HepG2 (cell line): ENCODE data around the gene SEC16A. TPM values are rescaled to one million over a fixed set of nuclear protein-coding genes. Genes with fewer than 3 reads are reported as not detected.

ENCODE experiments used
- ATAC-seq: fragments of 200-7000 bp; cut with Tn5 transposase; 3 replicates; pipeline ENCODE4 v1.9.1; 2020; ENCODE audit warnings: mild to moderate bottlenecking, moderate library complexity
- BruUV-seq: library from RNA; stranded (reverse); fragments of 400-500 nt; replicated peaks from 2 replicates; lab custom pipeline; 2021; lab: Mats Ljungman, UMichigan
- CTCF ChIA-PET: fragments of 300-600 bp; formaldehyde crosslinking; extraction: SDS; loops from one replicate; lab custom pipeline; 2021; ENCODE audit warnings: low total read pairs, inconsistent platforms, low intra/inter-chr PET ratio; lab: Yijun Ruan, JAX
- POLR2A ChIA-PET: fragments of 350-600 bp; sonication (Branson Sonifier 250); formaldehyde crosslinking; loops from one replicate; lab custom pipeline; 2020; ENCODE audit warnings: antibody characterized with exemption, inconsistent platforms; lab: Yijun Ruan, JAX
- DNase-seq: peaks from one replicate; pipeline ENCODE4 v3.0.0-alpha.2; 2015; ENCODE audit warnings: low spot score
- FAIRE-seq: peaks from 3 replicates; lab custom pipeline; 2011; peaks lifted over from hg19 to GRCh38; lab: Jason Lieb, UNC
- H2AFZ ChIP-seq: one replicate; pipeline ENCODE4 v1.6.1; 2011; ENCODE audit warnings: low read length, inconsistent platforms
- H3K27ac ChIP-seq: fragments of 300-600 bp; 3 replicates; pipeline ENCODE4 v1.8.0; 2011; ENCODE audit warnings: mixed run types, mild to moderate bottlenecking, mixed read lengths, low read length, inconsistent platforms; ENCODE audit not compliant: insufficient read depth; ENCODE audit errors: extremely low read length
- H3K27me3 ChIP-seq, 2 experiments: fragments of 200-600 bp in 1 of 2; 2 replicates in 1 of 2; 3 replicates in 1 of 2; pipeline versions ENCODE4 v1.6.0 to v1.8.0; 2011; ENCODE audit warnings: low read length in 2 of 2, mild to moderate bottlenecking in 2 of 2, moderate library complexity in 2 of 2, inconsistent platforms in 1 of 2; ENCODE audit not compliant: insufficient read depth in 2 of 2, control insufficient read depth in 1 of 2
- H3K36me3 ChIP-seq, 2 experiments: fragments of 200-600 bp in 1 of 2; replicated peaks in 1 of 2; 2 replicates in 1 of 2; 3 replicates in 1 of 2; pipeline versions ENCODE4 v1.5.1 to v1.8.0; 2011; ENCODE audit warnings: low read length in 2 of 2, inconsistent platforms in 1 of 2; ENCODE audit not compliant: insufficient read depth in 2 of 2, control insufficient read depth in 1 of 2
- H3K4me1 ChIP-seq: 2 replicates; pipeline ENCODE4 v1.5.1; 2012; ENCODE audit warnings: low read length, inconsistent platforms; ENCODE audit not compliant: insufficient read depth
- H3K4me2 ChIP-seq: 2 replicates; pipeline ENCODE4 v1.6.0; 2011; ENCODE audit warnings: low read depth, low read length, inconsistent platforms
- H3K4me3 ChIP-seq, 3 experiments: fragments of 200-600 bp in 1 of 3; sonication (generic), shearing (Covaris generic) in 1 of 3; replicated peaks in 1 of 3; 2 replicates each; pipeline ENCODE4 v1.5.1; 2011 to 2016; ENCODE audit warnings: low read length in 3 of 3, inconsistent platforms in 2 of 3, low read depth in 2 of 3, mild to moderate bottlenecking in 2 of 3, control low read depth in 1 of 3, mixed read lengths in 1 of 3; ENCODE audit not compliant: insufficient read depth in 1 of 3
- H3K79me2 ChIP-seq: one replicate; pipeline ENCODE4 v1.6.1; 2011; ENCODE audit warnings: low read length, inconsistent platforms; ENCODE audit not compliant: insufficient read depth
- H3K9ac ChIP-seq: 2 replicates; pipeline ENCODE4 v1.6.0; 2011; ENCODE audit warnings: mild to moderate bottlenecking, low read depth, low read length, inconsistent platforms; ENCODE audit not compliant: insufficient read depth
- H3K9me3 ChIP-seq: 2 replicates; pipeline ENCODE4 v1.5.1; 2012; ENCODE audit warnings: mild to moderate bottlenecking, low read length
- H4K20me1 ChIP-seq: 2 replicates; pipeline ENCODE4 v1.6.0; 2011; ENCODE audit warnings: inconsistent platforms, mild to moderate bottlenecking, low read length, moderate library complexity; ENCODE audit not compliant: insufficient read depth
- DMAP1 ChIP-seq: IDR thresholded peaks from 2 replicates; pipeline ENCODE4 v1.6.1; 2016
- ELF4 ChIP-seq: sonication (generic); formaldehyde crosslinking; IDR thresholded peaks from 2 replicates; pipeline ENCODE4 v1.5.0; 2020; ENCODE audit warnings: missing genetic modification reagents, mild to moderate bottlenecking, moderate library complexity, borderline replicate concordance
- ERF ChIP-seq: IDR thresholded peaks from 2 replicates; pipeline ENCODE4 v1.6.1; 2018; ENCODE audit warnings: missing biosample characterization, missing genetic modification reagents
- PCBP1 ChIP-seq: fragments of 200-400 bp; formaldehyde crosslinking; IDR thresholded peaks from 2 replicates; pipeline ENCODE4 v1.6.1; 2017; ENCODE audit warnings: mild to moderate bottlenecking, low read depth, low read length, borderline replicate concordance
- RFXANK ChIP-seq: IDR thresholded peaks from 2 replicates; pipeline ENCODE4 v1.6.1; 2016
- SATB2 ChIP-seq: sonication (generic); formaldehyde crosslinking; IDR thresholded peaks from 2 replicates; pipeline ENCODE4 v1.5.0; 2020; ENCODE audit warnings: missing genetic modification reagents
- SIX4 ChIP-seq: sonication (generic); formaldehyde crosslinking; IDR thresholded peaks from 2 replicates; pipeline ENCODE4 v1.4.0; 2020; ENCODE audit warnings: missing genetic modification reagents
- SP140L ChIP-seq: sonication (generic); formaldehyde crosslinking; IDR thresholded peaks from 2 replicates; pipeline ENCODE4 v1.4.0; 2020; ENCODE audit warnings: missing genetic modification reagents, borderline replicate concordance
- TOE1 ChIP-seq: sonication (generic); formaldehyde crosslinking; IDR thresholded peaks from 2 replicates; pipeline ENCODE4 v1.4.0; 2020; ENCODE audit warnings: mild to moderate bottlenecking, missing genetic modification reagents
- YEATS4 ChIP-seq: sonication (generic); formaldehyde crosslinking; IDR thresholded peaks from 2 replicates; pipeline ENCODE4 v1.4.0; 2020; ENCODE audit warnings: missing genetic modification reagents, borderline replicate concordance
- ZNF292 ChIP-seq: sonication (generic); formaldehyde crosslinking; IDR thresholded peaks from 2 replicates; pipeline ENCODE4 v1.8.1; 2022; ENCODE audit warnings: mild to moderate bottlenecking, low read depth, missing genetic modification reagents, borderline replicate concordance
- ZNF343 ChIP-seq: sonication (generic); formaldehyde crosslinking; IDR thresholded peaks from 2 replicates; pipeline ENCODE4 v1.4.0; 2020; ENCODE audit warnings: mild to moderate bottlenecking, missing genetic modification reagents
- ZNF496 ChIP-seq: sonication (generic); formaldehyde crosslinking; IDR thresholded peaks from 2 replicates; pipeline ENCODE4 v1.8.1; 2023; ENCODE audit warnings: mild to moderate bottlenecking, moderate library complexity, missing genetic modification reagents; ENCODE audit not compliant: insufficient replicate concordance
- ZNF598 ChIP-seq: sonication (generic); formaldehyde crosslinking; IDR thresholded peaks from 2 replicates; pipeline ENCODE4 v1.5.1; 2020; ENCODE audit warnings: mild to moderate bottlenecking, missing genetic modification reagents, borderline replicate concordance
- ZNF619 ChIP-seq: sonication (generic); formaldehyde crosslinking; IDR thresholded peaks from 2 replicates; pipeline ENCODE4 v1.4.0; 2020; ENCODE audit warnings: mild to moderate bottlenecking, missing genetic modification reagents
- ZNF724P ChIP-seq: sonication (generic); formaldehyde crosslinking; IDR thresholded peaks from 2 replicates; pipeline ENCODE4 v1.8.0; 2022; ENCODE audit warnings: missing genetic modification reagents, borderline replicate concordance
- whole genome bisulfite sequencing: methylation state at CpG from one replicate; pipeline ENCODE4 v1.1.6; 2017; ENCODE audit warnings: low lambda C conversion rate; 5-methylcytosine and 5-hydroxymethylcytosine counted together
- in situ Hi-C: cut with HindIII; loops from 2 replicates; pipeline ENCODE4 v1.10.0; 2017; ENCODE audit warnings: low pct_unique_long_range_greater_than_20kb; ENCODE audit not compliant: extremely low pct_ligation_motif_present
- intact Hi-C: fragments of 100-400 bp; cut with micrococcal nuclease; formaldehyde crosslinking; loops from one replicate; pipeline ENCODE4 v1.10.0; 2022; ENCODE audit not compliant: unreplicated experiment
- polyA plus RNA-seq, 8 experiments: library from polyadenylated mRNA; depleted of rRNA in 3 of 8; stranded (reverse) in 7 of 8; unstranded in 1 of 8; fragments of >200 nt; fragmentation: Illumina TruSeq in 4 of 8; extraction: Trizol in 4 of 8; gene quantifications; 2 replicates each; pipeline versions ENCODE4 v1.2.1 to v1.2.3, GENCODE V29; 2011 to 2016; ENCODE audit warnings: low read depth in 4 of 8, missing spikeins in 1 of 8, mixed read lengths in 1 of 8; ENCODE audit not compliant: insufficient read depth in 1 of 8
- total RNA-seq, 5 experiments: library from RNA; depleted of rRNA; stranded (reverse); fragments of >200 nt; fragmentation: Illumina TruSeq; extraction: Trizol; gene quantifications; 2 replicates each; pipeline ENCODE4 v1.2.3, GENCODE V29; 2016; ENCODE audit warnings: low read depth in 1 of 5
- TF ChIP-seq, protein P1 (sequence below): sonication (generic); formaldehyde crosslinking; IDR thresholded peaks from 2 replicates; pipeline ENCODE4 v1.5.0; 2020; ENCODE audit warnings: mild to moderate bottlenecking, missing genetic modification reagents
- TF ChIP-seq, protein P2 (sequence below): sonication (generic); formaldehyde crosslinking; IDR thresholded peaks from 2 replicates; pipeline ENCODE4 v1.8.0; 2022; ENCODE audit warnings: missing genetic modification reagents, mild to moderate bottlenecking, inconsistent platforms, borderline replicate concordance
- TF ChIP-seq, protein P3 (sequence below): sonication (generic); formaldehyde crosslinking; IDR thresholded peaks from 2 replicates; pipeline ENCODE4 v1.4.0; 2020; ENCODE audit warnings: missing genetic modification reagents

SEC16A gene
- total and polyA plus RNA-seq, 2 of the 13 experiments (the other 11 are each of a cell fraction or from before 2014, with no cell fraction given) = 15.9 to 18.9 TPM

DNA sequence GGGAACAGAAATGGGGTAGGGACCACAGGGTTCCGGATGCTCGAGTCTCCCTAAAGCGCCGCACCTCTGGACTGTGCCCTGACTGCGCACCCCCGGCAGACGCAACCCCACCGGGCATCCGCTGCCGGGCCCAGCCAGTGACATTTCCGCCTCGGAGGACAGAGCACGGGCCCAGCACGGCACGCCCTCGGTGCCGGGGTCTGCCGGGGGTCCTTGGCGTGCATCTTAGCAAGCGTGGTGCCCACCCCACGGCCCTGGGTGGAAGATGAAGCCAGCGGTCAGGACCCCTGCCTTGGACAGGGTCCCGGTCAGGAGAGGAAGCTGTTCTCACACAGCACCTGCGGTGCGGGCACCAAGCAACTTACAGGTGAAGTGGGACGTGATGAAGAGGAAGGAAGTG is 50.2 kb downstream of the SEC16A start:
- peaks cover 14% of the 10 kb centered on the region for H3K4me1 ChIP-seq
- in situ Hi-C loops = no loop called here
- ChIA-PET POLR2A (no interaction called here), CTCF (no interaction called here)
- ATAC-seq = no peak
- intact Hi-C loops = no loop called here
- H3K4me2 ChIP-seq = no peak overlapping the region
- no peak overlapping the region for H2AFZ ChIP-seq
- WGBS = 94% methylated on average over 7 of the region's 26 CpGs
- BruUV-seq = no TSS peak
- H3K27ac ChIP-seq = no peak overlapping the region
- peaks cover 4 to 6% of the 10 kb centered on the region in 2 experiments; a peak in 2 of 5 replicates for H3K36me3 ChIP-seq
- H3K79me2 ChIP-seq = peaks cover 11% of the 10 kb centered on the region
- no peaks in the 10 kb centered on the region for H3K27me3 ChIP-seq
- TF ChIP-seq ELF4 = no peak
- TF ChIP-seq PCBP1 = no peak
- TF ChIP-seq, protein P1, sequence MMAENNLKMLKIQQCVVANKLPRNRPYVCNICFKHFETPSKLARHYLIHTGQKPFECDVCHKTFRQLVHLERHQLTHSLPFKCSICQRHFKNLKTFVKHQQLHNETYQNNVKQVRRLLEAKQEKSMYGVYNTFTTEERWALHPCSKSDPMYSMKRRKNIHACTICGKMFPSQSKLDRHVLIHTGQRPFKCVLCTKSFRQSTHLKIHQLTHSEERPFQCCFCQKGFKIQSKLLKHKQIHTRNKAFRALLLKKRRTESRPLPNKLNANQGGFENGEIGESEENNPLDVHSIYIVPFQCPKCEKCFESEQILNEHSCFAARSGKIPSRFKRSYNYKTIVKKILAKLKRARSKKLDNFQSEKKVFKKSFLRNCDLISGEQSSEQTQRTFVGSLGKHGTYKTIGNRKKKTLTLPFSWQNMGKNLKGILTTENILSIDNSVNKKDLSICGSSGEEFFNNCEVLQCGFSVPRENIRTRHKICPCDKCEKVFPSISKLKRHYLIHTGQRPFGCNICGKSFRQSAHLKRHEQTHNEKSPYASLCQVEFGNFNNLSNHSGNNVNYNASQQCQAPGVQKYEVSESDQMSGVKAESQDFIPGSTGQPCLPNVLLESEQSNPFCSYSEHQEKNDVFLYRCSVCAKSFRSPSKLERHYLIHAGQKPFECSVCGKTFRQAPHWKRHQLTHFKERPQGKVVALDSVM (CRISPR knock-in tag) = no peak
- TF ChIP-seq SIX4 (CRISPR knock-in tag) = no peak
- no peak for TF ChIP-seq ZNF598 (CRISPR knock-in tag)
- no peak for TF ChIP-seq YEATS4
- no peak for TF ChIP-seq SP140L
- TF ChIP-seq ERF = no peak
- TF ChIP-seq ZNF496 = no peak
- TF ChIP-seq, protein P2, sequence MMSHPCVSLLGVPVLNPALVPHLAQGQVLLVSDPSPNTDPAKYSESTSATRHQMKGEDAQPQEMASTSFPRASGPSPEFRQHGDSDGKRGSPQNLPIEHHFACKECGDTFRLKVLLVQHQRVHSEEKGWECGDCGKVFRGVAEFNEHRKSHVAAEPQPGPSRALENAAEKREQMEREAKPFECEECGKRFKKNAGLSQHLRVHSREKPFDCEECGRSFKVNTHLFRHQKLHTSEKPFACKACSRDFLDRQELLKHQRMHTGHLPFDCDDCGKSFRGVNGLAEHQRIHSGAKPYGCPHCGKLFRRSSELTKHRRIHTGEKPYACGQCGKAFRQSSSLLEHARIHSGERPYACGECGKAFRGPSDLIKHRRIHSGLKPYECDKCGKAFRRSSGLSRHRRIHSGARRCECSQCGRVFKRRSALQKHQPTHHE (CRISPR knock-in tag) = no peak
- TF ChIP-seq, protein P3, sequence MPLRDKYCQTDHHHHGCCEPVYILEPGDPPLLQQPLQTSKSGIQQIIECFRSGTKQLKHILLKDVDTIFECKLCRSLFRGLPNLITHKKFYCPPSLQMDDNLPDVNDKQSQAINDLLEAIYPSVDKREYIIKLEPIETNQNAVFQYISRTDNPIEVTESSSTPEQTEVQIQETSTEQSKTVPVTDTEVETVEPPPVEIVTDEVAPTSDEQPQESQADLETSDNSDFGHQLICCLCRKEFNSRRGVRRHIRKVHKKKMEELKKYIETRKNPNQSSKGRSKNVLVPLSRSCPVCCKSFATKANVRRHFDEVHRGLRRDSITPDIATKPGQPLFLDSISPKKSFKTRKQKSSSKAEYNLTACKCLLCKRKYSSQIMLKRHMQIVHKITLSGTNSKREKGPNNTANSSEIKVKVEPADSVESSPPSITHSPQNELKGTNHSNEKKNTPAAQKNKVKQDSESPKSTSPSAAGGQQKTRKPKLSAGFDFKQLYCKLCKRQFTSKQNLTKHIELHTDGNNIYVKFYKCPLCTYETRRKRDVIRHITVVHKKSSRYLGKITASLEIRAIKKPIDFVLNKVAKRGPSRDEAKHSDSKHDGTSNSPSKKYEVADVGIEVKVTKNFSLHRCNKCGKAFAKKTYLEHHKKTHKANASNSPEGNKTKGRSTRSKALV (CRISPR knock-in tag) = no peak
- TF ChIP-seq SATB2 (CRISPR knock-in tag) = no peak
- no peak for TF ChIP-seq ZNF724P
- TF ChIP-seq RFXANK (CRISPR knock-in tag) = no peak
- TF ChIP-seq ZNF343 (CRISPR knock-in tag) = no peak
- TF ChIP-seq ZNF292 (CRISPR knock-in tag) = no peak
- TF ChIP-seq TOE1 = no peak
- TF ChIP-seq DMAP1 (CRISPR knock-in tag) = no peak
- TF ChIP-seq ZNF619 (CRISPR knock-in tag) = no peak
- no peak overlapping the region for H3K9ac ChIP-seq
- no peak for DNase-seq
- no peak for FAIRE-seq
- H3K9me3 ChIP-seq = no peaks in the 10 kb centered on the region
- no peak overlapping the region for H3K4me3 ChIP-seq
- H4K20me1 ChIP-seq = peaks cover 5% of the 10 kb centered on the region; the same call in 1 of the 2 replicates
